Measurements from ENCODE around the gene NAV3.
"Not testable (repeated sequence)": the region's sequence is repeated elsewhere in the genome, so short reads cannot be mapped to it uniquely, and the experiment has no call there.

Gene NAV3

DNA sequence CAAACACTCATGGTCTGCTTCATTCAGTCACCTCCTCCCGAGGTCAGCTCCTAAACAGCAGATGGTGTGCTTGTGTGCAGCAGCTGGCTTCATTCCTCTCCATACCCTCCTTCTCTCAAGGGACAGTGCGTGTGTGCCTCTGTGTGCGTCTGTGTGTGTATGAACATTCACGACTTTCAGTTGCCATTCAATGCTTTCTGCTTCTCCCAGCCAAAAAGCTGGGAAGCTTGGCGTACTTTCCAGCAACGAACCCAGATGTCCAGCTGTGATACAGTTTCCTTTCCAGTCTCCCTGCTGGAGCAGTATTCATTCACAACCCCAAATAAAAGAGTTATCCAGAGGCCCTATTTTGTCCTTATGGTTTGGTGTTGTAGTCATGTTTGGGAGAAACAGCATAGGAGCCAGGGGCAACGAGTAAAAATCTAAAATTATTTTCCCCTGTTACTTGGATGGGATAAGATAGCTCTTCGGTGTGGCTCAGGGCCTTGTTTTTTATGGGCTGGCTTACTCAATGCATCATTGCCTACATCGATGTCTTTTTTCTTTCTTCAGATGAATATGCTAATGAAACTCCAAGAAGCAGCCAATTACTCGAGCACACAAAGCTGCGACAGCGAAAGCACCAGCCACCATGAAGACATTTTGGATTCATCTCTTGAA is 379.3 kb downstream of the NAV3 start:
- DNase-seq, result no peak

DNA sequence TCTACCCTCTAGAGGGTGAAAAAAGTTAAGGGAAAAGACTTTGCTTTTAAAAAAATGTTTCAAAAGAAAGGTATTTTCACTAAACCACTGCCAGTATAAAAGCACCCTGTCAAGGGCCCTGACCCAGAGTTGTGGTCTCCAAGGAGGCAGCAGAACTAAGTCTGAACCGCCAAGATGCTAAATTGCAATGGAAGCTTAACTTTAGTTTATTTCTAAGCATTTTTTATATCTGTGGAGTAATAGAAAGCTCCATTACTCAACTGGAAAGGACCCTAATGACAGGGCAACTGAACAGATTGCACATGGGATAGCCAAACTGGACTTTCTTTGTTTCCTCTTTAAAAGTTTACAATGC is 379.8 kb downstream of the NAV3 start:
- no peak for DNase-seq

DNA sequence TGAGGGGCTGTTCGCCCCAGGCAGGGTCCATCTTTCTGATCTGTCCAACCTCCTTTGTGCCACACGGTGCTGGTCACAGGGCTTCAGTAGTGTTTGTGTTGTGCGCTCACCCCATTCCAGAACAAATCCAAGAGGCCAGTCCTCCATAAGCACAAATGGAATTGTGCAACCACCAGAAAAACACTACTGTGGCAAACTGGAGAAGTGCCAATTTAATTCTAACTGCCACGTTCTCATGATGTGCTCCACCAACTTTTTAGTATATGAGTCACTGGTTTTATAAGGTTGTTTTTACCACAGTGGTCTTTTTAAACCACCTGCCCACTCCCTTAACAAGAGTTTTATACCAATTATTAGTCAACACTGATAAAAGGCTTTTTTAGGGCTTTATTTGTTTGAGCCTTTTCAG is 380.2 kb downstream of the NAV3 start:
- DNase-seq, result no peak

DNA sequence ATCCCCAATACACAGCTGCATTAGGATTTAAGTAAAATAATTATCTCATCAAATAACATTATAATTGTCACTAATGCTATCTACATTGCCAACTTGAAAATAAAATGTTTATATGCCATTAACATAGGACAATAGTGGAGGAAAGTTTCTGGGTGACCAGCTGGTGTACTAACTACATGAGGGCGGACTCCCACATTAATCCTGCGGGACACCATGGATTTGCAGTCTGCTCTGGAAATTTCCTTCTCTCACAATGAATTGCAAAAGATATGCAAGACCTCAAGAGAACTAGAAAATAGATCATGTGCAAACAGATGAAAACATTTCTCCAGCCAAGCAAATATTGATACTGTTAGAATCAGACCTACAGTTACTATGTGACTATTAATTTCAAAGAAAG is 390.1 kb downstream of the NAV3 start:
- no peak for DNase-seq

DNA sequence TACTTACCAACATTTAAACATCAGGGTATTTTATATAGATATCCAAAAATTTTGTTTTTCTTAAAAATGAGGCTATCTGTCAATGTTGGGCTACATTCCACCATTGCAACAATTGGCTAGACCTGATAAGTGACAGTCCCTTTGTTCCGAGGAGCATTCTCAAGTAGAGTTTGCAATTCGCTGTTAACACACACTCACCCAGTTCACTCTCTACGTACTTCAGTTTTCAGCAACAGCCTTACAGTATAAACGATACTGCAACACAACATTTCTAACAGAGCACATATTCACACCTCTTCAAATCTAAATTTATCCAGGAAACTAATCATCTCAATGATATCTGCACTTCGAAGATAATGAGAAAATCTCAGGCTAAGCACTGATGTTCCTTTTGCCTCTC is 393.5 kb downstream of the NAV3 start:
- no peak for DNase-seq

DNA sequence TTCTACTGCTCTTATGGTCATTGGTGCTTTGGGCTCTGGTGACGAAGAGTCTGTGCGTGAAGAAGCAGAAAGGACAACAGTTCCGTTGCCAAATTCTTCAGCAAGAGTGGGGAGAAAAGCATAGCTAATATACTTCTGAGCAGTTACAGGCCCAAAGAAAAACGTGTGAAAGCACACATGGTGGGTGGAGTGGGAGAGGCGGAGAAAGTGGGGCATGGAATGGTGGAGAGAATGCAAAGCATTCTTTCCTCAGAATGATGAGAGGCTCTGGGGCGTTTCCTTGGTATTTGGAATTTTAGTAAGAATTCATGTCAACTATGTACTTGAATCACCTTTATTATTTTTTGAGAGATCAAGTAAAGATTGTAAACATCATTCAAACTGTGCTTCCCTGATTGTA is 396.1 kb downstream of the NAV3 start:
- DNase-seq, result no peak

DNA sequence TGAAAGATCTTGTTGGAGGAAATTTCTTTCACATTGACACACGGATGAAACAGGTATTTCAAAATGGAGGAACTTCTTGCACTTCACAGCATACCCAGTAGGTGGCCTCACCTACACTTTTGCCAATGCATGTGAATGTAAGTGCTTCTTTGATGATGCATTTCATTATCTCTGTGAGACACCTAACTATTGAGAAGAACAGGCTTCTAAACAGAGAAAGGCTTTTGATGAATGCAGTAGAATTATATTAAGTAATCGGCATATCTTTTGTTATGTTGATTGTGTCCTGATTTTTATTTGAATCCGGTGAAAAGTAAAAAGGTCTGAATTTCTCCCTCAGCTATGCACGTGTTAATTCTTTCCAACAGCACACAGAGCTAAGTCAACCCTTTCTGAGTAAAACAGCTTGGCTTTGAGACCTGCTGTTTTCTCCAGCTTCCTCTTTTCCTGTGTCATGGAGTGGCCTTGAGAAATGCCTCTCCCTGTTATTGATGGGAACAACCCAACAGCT is 399.0 kb downstream of the NAV3 start:
- no peak for DNase-seq

DNA sequence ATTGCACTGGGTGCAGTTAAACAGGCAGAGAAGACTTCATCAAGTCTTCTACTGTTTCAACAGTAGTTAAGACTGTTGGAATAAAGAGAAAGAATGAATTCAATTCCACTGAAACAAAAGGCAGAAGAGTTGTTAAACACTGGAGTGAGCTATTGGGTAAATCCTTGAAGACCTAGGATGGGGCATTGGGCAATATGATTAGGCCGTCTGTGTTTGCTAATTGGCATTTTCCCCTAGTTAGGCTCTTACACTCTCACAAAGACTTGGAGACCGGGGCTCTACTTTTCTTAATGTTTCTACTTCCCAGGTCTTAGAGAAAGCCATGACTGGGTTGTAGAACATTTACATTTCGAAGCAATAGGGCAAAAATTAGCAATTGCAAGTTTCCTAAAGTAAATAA is 402.1 kb downstream of the NAV3 start:
- no peak for DNase-seq

DNA sequence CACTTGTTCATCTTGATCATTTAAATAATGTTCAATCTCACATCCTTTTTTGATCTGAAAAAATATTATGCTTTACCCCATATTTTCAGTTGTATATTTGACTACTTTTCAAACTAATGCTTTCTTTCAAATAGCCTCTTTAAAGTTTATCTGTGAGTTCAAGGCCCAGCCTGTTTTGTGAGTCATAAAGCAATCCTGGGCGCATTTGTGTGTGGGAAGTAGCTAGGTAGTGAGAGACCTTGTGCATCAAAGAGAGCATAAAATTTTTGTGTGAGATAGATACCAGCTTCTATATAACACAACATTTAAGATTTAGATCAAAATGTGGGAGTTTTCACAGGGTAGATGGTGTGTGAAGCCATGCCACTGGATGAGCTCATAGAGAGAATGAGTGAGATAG is 405.6 kb downstream of the NAV3 start:
- DNase-seq, result no peak

DNA sequence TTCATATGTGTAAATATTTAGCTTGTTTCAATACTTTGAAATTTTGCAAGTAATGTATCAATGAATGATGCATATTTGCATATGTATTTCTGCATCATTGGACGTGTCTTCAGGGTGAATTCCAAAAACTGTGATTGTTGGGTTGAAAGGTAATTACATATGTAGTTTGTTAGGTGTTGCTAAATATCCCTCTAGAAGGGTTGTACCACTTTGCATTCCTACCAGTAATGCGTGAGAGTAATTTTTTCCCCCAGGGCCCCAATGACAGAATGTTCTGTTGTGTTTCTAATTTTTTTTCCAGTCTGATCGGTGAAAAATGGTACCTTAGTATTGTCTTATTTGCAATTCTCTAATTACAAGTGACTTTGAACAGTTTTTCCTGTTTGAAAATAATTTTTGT is 408.9 kb downstream of the NAV3 start:
- no peak for DNase-seq

DNA sequence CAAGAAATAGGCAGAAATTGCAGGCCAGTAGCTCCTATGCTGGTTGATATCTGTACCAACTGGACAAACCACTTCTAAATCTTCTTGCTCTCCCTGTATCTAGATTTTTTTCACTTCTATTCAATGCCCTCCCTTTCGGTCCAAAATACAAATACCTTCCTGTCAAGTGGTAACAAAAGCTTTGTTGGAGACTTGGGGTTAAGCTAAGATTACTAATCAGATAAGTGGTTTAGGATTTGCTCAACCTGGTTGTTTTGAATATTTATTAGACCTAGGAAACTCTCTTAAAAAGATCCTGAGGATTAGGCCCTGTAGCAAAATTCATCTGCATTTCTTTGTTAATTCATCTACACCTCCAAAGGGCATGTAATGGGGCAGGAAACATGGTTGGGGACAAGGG is 410.1 kb downstream of the NAV3 start:
- DNase-seq, result no peak

DNA sequence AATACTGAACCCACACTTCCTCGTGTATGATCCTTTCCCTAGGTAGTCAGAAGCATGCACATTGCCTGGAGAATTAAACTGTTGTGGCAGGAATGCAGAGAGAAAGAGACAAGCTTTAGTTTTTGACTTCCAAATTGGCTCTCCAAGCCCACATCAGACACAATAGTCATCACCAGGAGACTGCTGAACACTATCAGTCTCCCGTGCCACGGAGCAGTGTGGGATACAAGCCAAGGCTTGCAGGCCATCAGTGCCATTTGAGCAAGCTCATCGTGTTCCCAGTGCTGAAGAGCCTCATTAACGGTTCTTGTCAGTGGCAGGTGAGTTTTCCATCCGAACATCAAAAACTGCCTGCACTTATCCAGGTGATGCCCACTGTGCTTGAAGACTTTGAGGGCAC is 410.8 kb downstream of the NAV3 start:
- DNase-seq, result no peak

DNA sequence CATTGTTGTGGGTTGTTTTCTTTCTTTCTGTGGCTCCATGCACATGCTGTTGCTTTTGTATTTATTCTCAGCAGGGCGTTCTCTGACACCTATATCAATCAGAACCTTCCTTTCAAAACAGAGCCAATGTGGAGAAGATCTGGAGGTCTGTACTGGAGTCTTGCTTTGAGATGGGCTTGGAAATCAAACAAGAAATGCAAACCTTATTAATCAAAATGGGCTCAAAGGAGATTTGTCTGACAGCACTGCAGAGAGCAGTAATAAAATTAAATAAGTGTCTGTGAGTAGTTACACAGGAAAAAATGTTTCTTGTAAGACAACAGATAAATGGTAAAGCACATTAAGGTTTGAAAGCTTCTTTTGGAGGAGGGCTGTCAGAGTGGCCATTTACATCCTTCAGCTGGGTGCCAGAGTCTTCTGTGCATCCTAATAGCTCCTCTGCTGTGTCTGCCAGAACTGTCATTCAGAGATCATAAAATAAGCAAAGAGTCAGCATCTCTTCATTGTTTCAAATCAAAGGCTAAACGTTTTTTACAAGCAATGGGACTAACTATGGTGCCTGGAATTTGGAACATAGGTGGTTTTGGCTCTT is 414.3 kb downstream of the NAV3 start:
- DNase-seq, result no peak

DNA sequence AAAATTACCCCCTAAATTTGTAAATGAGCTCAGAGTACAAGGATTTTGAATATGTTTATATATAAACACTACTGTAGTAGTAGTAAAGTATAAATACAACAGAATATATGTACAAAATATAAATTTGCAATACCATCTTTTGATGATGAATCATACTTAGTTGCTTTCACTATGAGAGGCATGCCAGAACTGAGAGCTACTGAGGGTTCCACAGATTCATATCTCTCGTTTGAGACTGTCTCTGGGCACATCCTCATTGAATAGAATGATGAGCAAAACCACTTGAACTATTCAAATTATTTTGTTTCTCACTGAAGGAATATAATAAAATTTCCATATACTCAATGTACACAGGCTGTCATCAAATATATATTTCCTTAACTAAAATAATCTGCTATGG is 417.6 kb downstream of the NAV3 start:
- no peak for DNase-seq

DNA sequence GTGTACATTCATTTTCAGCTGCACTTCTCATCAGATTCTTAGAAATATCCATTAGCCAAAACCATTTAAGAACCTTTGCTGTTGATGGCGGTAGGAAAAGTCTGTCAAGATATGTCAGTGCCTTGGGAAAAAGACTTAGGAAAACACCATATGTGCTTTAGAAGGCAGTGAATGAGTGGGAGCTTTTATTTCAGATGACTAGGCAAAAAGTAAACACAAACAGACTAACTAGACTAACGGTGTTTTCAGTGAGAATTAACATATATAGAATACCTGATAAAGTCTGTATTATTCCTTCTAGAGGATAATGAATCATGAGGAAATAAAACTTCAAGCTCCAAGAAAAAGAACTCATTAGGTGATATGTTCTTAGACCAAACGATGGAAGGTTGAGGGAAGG is 418.9 kb downstream of the NAV3 start:
- DNase-seq, result no peak

DNA sequence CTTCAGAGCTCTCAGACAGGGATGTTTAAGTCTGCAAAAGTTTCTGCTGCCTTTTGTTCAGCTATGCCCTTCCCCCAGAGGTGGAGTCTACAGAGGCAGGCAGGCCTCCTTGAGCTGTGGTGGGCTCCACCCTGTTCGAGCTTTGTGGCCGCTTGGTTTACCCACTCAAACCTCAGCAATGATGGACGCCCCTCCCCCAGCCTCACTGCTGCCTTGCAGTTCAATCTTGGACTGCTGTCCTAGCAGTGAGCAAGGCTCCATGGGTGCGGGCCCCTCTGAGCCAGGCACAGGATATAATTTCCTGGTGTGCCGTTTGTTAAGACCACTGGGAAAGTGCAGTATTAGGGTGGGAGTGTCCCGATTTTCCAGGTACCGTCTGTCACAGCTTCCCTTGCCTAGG is 427.0 kb downstream of the NAV3 start:
- not testable (repeated sequence) for DNase-seq

DNA sequence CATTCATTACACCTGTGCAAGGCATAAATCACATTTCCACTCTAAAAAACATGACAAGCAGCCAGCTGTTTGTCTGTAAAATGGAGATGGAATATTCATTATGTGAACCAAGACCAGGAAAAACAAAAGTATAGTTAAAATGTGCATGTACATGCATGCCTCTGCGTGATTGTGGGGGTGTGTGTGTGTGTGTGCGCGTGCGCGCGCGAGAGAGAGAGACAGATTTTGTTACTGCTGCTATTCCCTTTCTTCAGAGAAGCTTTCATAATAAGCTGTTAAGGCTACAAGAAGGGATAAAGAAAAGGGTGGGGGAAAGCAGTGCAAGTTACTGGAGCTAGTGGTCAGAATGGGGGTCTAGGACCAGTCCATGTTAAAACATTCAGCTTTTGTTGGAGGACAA is 430.3 kb downstream of the NAV3 start:
- no peak for DNase-seq

DNA sequence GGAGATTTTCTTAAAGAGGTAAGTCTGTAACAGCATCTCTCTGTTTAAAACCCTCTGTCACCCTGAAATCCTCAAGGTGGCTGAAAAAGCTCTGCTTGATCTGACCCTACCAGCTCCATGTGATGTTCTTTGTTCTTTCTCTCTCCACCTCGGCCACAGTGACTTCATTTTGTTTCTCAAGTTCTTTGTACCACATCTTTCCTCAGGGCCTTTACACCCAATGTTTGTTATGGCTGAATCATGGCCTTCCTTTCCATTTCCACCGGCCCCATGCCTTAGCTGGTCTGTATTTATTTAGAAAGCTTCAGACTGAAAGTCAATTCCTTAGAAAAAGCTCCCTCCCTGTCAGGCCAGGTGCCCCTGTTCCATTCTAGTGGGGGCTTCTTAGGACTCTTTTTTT is 431.2 kb downstream of the NAV3 start:
- DNase-seq, result no peak
